ENCODE measurements around the gene HEPACAM2.

The HEPACAM2 gene

GRCh38 chr7:93226310-93226709, at the start of gene HEPACAM2:
Gene HEPACAM2, minus strand, starts transcription at chr7:93226469.
- DNase-seq: no peak

GRCh38 chr7:93265220-93265619, 39.0 kb upstream of the HEPACAM2 start:
- DNase-seq: no peak

GRCh38 chr7:93262535-93262934, 36.3 kb upstream of the HEPACAM2 start:
- no peak for DNase-seq

GRCh38 chr7:93258661-93259060, 32.4 kb upstream of the HEPACAM2 start:
- no peak for DNase-seq

- no peak for DNase-seq
Observed at GRCh38 chr7:93249491-93250148, 23.4 kb upstream of the HEPACAM2 start.

- no peak for DNase-seq
Observed at GRCh38 chr7:93245525-93246432, 19.5 kb upstream of the HEPACAM2 start.

- no peak for DNase-seq
Observed at GRCh38 chr7:93242106-93242505, 15.8 kb upstream of the HEPACAM2 start.

- DNase-seq: no peak
Observed at GRCh38 chr7:93239824-93240223, 13.6 kb upstream of the HEPACAM2 start.

- no peak for DNase-seq
Observed at GRCh38 chr7:93238748-93239147, 12.5 kb upstream of the HEPACAM2 start.

- DNase-seq: no peak
Observed at GRCh38 chr7:93238131-93238530, 11.9 kb upstream of the HEPACAM2 start.

GRCh38 chr7:93235541-93235940, 9.3 kb upstream of the HEPACAM2 start:
- no peak for DNase-seq

GRCh38 chr7:93232673-93233018, 6.4 kb upstream of the HEPACAM2 start:
- DNase-seq: no peak

- DNase-seq: peak; percentile 87
Observed at GRCh38 chr7:93231799-93232672, 5.8 kb upstream of the HEPACAM2 start, which contains the start of gene VPS50. Gene VPS50, plus strand, starts transcription at chr7:93232366. Its CDS starts 102 bp downstream, at chr7:93232468.

GRCh38 chr7:93231259-93231658, 5.0 kb upstream of the HEPACAM2 start:
- DNase-seq: no peak

GRCh38 chr7:93228302-93228701, 2.0 kb upstream of the HEPACAM2 start:
- peak; percentile 9 for DNase-seq

GRCh38 chr7:93219868-93220267, 6.4 kb downstream of the HEPACAM2 start:
- DNase-seq: no peak

- DNase-seq: no peak
Observed at GRCh38 chr7:93218997-93219827, 7.1 kb downstream of the HEPACAM2 start.

GRCh38 chr7:93212881-93213280, 13.4 kb downstream of the HEPACAM2 start:
- DNase-seq: no peak

- DNase-seq: no peak
Observed at GRCh38 chr7:93211228-93211818, 14.9 kb downstream of the HEPACAM2 start.

GRCh38 chr7:93205046-93205445, 21.2 kb downstream of the HEPACAM2 start:
- DNase-seq: no peak

- DNase-seq: no peak
Observed at GRCh38 chr7:93203496-93203895, 22.8 kb downstream of the HEPACAM2 start.
